ENCODE results near the gene ACTL8. TPM values are rescaled to one million over a fixed set of nuclear protein-coding genes. Genes with fewer than 3 reads are reported as not detected.

The ACTL8 gene
- total and polyA plus RNA-seq, 2 donors from 2014 or later, result not detected

DNA sequence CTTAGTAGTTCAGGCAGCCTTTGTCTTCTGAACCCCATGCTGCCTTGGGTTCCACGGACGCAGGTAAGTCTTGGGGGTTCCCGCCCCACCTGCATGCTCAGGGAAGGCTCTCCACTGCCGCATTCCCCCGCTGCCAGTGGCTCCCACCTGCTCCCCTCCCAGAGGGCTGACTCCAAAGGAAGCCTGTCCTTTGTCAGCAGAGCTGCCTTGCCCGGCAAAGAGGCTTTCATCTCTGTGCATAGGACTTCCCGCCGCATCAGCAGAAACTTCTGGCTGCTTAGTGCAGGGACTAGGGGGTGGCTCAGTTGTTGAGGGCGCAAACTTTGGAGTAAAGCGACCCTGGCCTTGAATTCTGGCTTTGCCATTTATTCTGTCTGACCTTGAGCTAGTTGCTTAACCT lies 25.2 kb upstream of the ACTL8 start:
- H3K4me1 ChIP-seq (ENCODE audit: control insufficient read depth in 2 of 3, insufficient read depth in 2 of 3, low read depth in 1 of 3, low read length in 3 of 3), result no peaks in the 10 kb centered on the region
- H3K27me3 ChIP-seq (ENCODE audit: control insufficient read depth, insufficient read depth, low read length), result no peaks in the 10 kb centered on the region
- TF ChIP-seq, protein P1, sequence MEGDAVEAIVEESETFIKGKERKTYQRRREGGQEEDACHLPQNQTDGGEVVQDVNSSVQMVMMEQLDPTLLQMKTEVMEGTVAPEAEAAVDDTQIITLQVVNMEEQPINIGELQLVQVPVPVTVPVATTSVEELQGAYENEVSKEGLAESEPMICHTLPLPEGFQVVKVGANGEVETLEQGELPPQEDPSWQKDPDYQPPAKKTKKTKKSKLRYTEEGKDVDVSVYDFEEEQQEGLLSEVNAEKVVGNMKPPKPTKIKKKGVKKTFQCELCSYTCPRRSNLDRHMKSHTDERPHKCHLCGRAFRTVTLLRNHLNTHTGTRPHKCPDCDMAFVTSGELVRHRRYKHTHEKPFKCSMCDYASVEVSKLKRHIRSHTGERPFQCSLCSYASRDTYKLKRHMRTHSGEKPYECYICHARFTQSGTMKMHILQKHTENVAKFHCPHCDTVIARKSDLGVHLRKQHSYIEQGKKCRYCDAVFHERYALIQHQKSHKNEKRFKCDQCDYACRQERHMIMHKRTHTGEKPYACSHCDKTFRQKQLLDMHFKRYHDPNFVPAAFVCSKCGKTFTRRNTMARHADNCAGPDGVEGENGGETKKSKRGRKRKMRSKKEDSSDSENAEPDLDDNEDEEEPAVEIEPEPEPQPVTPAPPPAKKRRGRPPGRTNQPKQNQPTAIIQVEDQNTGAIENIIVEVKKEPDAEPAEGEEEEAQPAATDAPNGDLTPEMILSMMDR (IDR thresholded peaks at IDR 0.05; ENCODE audit: borderline replicate concordance, extremely low read depth, insufficient read depth), result no peak
- intact Hi-C loops (cut with DNase I), result no loop called here
- H3K36me3 ChIP-seq (ENCODE audit: control insufficient read depth in 2 of 3, insufficient read depth in 3 of 3, low read length in 3 of 3), result no peaks in the 10 kb centered on the region
- H3K4me3 ChIP-seq (ENCODE audit: low read length in 3 of 3), result no peak overlapping the region
- no peaks in the 10 kb centered on the region for H3K9me3 ChIP-seq (ENCODE audit: control insufficient read depth in 2 of 3, insufficient read depth in 1 of 3, low read length in 3 of 3)
- no peak overlapping the region for H3K27ac ChIP-seq (ENCODE audit: low read depth in 2 of 2, low read length in 2 of 2)
- FAIRE-seq (no peak), DNase-seq (no peak)
- H3K9ac ChIP-seq (ENCODE audit: low read length in 3 of 3), result no peak overlapping the region

DNA sequence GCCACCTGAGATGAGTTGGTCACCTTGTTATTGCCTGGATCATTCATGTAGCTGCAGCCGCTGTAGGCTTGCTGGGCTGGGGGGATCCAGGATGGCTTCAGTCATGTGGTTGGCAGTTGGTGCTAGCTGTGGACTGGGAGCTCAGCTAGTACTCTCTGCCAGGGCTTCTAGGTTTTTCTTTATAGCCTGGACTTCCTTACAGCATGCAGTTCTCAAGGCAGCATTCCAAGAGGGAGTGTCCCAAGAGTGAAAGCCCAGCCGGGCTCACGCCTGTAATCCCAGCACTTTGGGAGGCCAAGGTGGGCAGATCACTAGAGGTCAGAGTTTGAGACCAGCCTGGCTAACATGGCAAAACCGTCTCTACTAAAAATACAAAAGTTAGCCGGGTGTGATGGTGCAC lies 23.7 kb upstream of the ACTL8 start:
- peak in 1 of 5 donors; percentile 3 for DNase-seq
- Histone ChIP-seq H3K9me3 (ENCODE audit: control insufficient read depth in 2 of 3, insufficient read depth in 1 of 3, low read length in 3 of 3) (no peaks in the 10 kb centered on the region), H3K27me3 (ENCODE audit: control insufficient read depth, insufficient read depth, low read length) (no peaks in the 10 kb centered on the region), H3K36me3 (ENCODE audit: control insufficient read depth in 2 of 3, insufficient read depth in 3 of 3, low read length in 3 of 3) (no peaks in the 10 kb centered on the region), H3K27ac (ENCODE audit: low read depth in 2 of 2, low read length in 2 of 2) (no peak overlapping the region), H3K4me3 (ENCODE audit: low read length in 3 of 3) (no peak overlapping the region), H3K4me1 (ENCODE audit: control insufficient read depth in 2 of 3, insufficient read depth in 2 of 3, low read depth in 1 of 3, low read length in 3 of 3) (no peaks in the 10 kb centered on the region), H3K9ac (ENCODE audit: low read length in 3 of 3) (no peak overlapping the region)
- no peak for FAIRE-seq
- intact Hi-C loops (cut with DNase I), result no loop called here
- TF ChIP-seq, protein P1 (IDR thresholded peaks at IDR 0.05; ENCODE audit: borderline replicate concordance, extremely low read depth, insufficient read depth), result no peak

DNA sequence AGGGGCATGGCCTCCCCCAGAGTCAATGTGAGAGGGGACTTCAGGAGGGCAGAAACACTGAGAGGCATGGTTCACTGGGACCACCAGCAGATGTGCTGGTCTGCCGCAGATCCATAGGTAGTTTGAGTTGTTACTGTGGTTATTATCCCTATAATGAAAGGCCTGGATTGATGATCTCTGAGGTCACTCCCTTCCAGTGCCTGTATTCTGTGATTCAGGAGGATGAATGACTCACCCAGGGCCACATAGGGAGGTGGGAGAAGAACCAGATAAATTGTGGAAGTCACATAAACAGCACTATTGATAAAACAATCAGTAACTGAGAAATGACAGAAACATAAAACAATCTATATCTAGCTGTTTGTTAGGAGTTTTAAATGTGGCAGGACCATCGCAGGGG lies 22.7 kb upstream of the ACTL8 start:
- Histone ChIP-seq H3K4me3 (ENCODE audit: low read length in 3 of 3) (no peak overlapping the region), H3K36me3 (ENCODE audit: control insufficient read depth in 2 of 3, insufficient read depth in 3 of 3, low read length in 3 of 3) (no peaks in the 10 kb centered on the region), H3K9ac (ENCODE audit: low read length in 3 of 3) (no peak overlapping the region), H3K4me1 (ENCODE audit: control insufficient read depth in 2 of 3, insufficient read depth in 2 of 3, low read depth in 1 of 3, low read length in 3 of 3) (no peaks in the 10 kb centered on the region), H3K27ac (ENCODE audit: low read depth in 2 of 2, low read length in 2 of 2) (no peak overlapping the region), H3K27me3 (ENCODE audit: control insufficient read depth, insufficient read depth, low read length) (no peaks in the 10 kb centered on the region), H3K9me3 (ENCODE audit: control insufficient read depth in 2 of 3, insufficient read depth in 1 of 3, low read length in 3 of 3) (no peaks in the 10 kb centered on the region)
- FAIRE-seq (no peak), DNase-seq (no peak)
- intact Hi-C loops (cut with DNase I), result no loop called here
- TF ChIP-seq, protein P1 (IDR thresholded peaks at IDR 0.05; ENCODE audit: borderline replicate concordance, extremely low read depth, insufficient read depth), result no peak

DNA sequence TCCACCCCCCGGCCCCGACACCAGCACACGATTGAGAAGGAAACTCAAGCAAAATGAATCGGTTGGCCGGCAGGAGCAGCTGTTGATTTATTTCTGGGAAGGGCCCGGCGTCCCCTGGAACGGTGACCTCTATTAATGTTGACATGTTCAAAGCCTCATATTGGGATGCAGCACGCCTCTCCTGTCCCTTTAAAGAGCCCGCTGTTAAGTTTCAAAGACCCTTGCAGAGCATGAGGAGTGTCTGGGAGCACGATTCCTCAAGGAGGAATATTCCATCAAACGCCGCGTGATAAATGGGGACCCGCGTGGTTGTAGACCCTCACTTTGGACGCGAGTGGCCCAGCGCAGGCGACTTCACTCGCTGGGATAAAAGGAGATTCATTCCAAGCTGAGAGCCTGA lies 21.5 kb upstream of the ACTL8 start:
- H3K4me3 ChIP-seq (ENCODE audit: low read length in 3 of 3), result no peak overlapping the region
- DNase-seq (peak in 2 of 5 donors; percentile 36 to 60), FAIRE-seq (no peak)
- TF ChIP-seq, protein P1 (IDR thresholded peaks at IDR 0.05; ENCODE audit: borderline replicate concordance, extremely low read depth, insufficient read depth), result no peak
- H3K27ac ChIP-seq (ENCODE audit: low read depth in 2 of 2, low read length in 2 of 2), result no peak overlapping the region
- no peak overlapping the region for H3K9ac ChIP-seq (ENCODE audit: low read length in 3 of 3)
- H3K4me1 ChIP-seq (ENCODE audit: control insufficient read depth in 2 of 3, insufficient read depth in 2 of 3, low read depth in 1 of 3, low read length in 3 of 3), result no peaks in the 10 kb centered on the region
- H3K9me3 ChIP-seq (ENCODE audit: control insufficient read depth in 2 of 3, insufficient read depth in 1 of 3, low read length in 3 of 3), result no peaks in the 10 kb centered on the region
- no peaks in the 10 kb centered on the region for H3K36me3 ChIP-seq (ENCODE audit: control insufficient read depth in 2 of 3, insufficient read depth in 3 of 3, low read length in 3 of 3)
- no peaks in the 10 kb centered on the region for H3K27me3 ChIP-seq (ENCODE audit: control insufficient read depth, insufficient read depth, low read length)
- intact Hi-C loops (cut with DNase I), result no loop called here

All from kidney (tissue), 14 donors.